ENCODE data around the gene SIK3. TPM values are rescaled to one million over a fixed set of nuclear protein-coding genes. Genes with fewer than 3 reads are reported as not detected.

Gene SIK3
- total RNA-seq, 1 donor from 2014 or later: 32.0 TPM

- no peak for DNase-seq
Observed at GRCh38 chr11:116895048-116895757, 203.0 kb downstream of the SIK3 start.

- no peak for DNase-seq
Observed at GRCh38 chr11:116893906-116894305, 204.3 kb downstream of the SIK3 start.

- DNase-seq: no peak
Observed at GRCh38 chr11:116893437-116893836, 204.8 kb downstream of the SIK3 start.

GRCh38 chr11:116892374-116892773 is 205.9 kb downstream of the SIK3 start:
- DNase-seq: no peak

- DNase-seq: no peak
Observed at GRCh38 chr11:116891746-116892145, 206.5 kb downstream of the SIK3 start.

- DNase-seq: no peak
Observed at GRCh38 chr11:116890607-116891006, 207.6 kb downstream of the SIK3 start.

GRCh38 chr11:116890193-116890592 is 208.0 kb downstream of the SIK3 start:
- no peak for DNase-seq

GRCh38 chr11:116888884-116889549 is 209.2 kb downstream of the SIK3 start:
- DNase-seq: no peak

- DNase-seq: peak; percentile 50
Observed at GRCh38 chr11:116888024-116888423, 210.2 kb downstream of the SIK3 start.

- DNase-seq: no peak
Observed at GRCh38 chr11:116885951-116886655, 212.1 kb downstream of the SIK3 start.

- DNase-seq: no peak
Observed at GRCh38 chr11:116882386-116882785, 215.8 kb downstream of the SIK3 start.

- peak; percentile 83 for DNase-seq
Observed at GRCh38 chr11:116881143-116881542, 217.1 kb downstream of the SIK3 start.

GRCh38 chr11:116879800-116880625 is 218.2 kb downstream of the SIK3 start:
- peak; percentile 86 for DNase-seq

GRCh38 chr11:116876656-116877055 is 221.6 kb downstream of the SIK3 start:
- no peak for DNase-seq

GRCh38 chr11:116875194-116875593 is 223.0 kb downstream of the SIK3 start:
- DNase-seq: no peak

GRCh38 chr11:116874251-116874650 is 224.0 kb downstream of the SIK3 start:
- no peak for DNase-seq

- peak; percentile 20 for DNase-seq
Observed at GRCh38 chr11:116873381-116873780, 224.8 kb downstream of the SIK3 start.

GRCh38 chr11:116871248-116871647 is 227.0 kb downstream of the SIK3 start:
- DNase-seq: no peak

- no peak for DNase-seq
Observed at GRCh38 chr11:116870054-116870453, 228.2 kb downstream of the SIK3 start.

- DNase-seq: no peak
Observed at GRCh38 chr11:116869610-116870009, 228.6 kb downstream of the SIK3 start.

- peak; percentile 17 for DNase-seq
Observed at GRCh38 chr11:116868066-116868465, 230.2 kb downstream of the SIK3 start.

- DNase-seq: peak; percentile 11
Observed at GRCh38 chr11:116867619-116868018, 230.6 kb downstream of the SIK3 start.

All from tongue (tissue), 2 donors.